GOT3 (cell line): ENCODE results near the gene CORO1C.

Source experiments
- DNase-seq: peaks from one replicate; lab custom pipeline; 2025; ENCODE audit warnings: mixed read lengths; lab: John Stamatoyannopoulos, UW

Gene CORO1C

DNA sequence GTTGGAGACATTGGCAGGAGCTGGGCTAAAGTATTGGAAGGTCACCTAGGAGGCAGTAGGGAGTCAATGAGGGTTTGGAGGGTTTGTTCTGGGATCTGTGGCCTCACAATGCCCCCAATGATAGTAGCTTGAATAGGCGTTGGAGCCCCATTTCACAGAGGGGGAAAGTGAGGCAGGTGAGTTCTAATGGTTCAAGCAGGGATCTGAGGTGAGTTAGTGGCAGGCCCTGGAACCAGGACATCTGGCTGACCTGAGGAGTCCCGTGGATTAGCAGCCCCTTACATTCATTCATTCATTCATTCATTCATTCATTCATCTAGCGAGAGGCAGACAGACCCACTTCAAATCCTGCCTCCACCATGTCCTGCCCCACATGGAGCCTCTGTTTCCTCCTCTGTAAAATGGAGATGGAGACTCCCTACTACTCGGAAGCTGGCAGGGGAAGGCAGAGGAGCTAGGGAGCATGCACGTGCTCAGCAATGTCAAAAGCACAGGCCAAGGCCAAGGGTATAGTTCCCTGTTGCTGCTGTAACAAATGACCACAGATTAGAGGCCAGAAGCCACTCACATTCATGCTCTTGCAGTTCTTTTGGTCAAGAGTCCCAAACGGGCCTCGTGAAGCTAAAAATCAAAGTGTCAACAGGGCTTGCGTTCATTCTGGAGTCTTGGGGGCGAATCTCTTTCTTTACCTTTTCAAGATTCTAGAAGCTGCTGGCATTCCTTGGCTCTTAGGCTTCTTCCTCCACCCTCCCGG lies 131.2 kb downstream of the CORO1C start:
- no peak for DNase-seq

DNA sequence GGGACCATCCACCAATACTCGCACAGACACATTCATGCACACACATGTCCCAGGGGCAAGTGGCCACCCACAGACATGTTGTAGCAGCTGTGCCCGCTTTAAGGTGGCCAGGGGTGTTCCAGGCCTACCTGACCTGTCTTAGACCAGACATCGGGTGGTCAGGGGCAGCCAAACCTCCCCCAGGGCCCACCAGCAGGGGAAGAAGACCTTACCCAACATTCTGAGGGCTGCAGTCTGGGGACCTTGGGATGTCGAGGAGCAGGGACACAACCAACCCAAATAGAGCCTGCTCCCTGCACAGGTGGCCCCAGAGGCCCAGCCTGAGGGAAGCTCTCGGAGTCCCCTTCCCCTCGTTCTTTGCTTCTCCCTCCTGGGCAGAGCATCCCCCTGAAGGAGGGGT lies 131.8 kb downstream of the CORO1C start:
- DNase-seq: no peak

DNA sequence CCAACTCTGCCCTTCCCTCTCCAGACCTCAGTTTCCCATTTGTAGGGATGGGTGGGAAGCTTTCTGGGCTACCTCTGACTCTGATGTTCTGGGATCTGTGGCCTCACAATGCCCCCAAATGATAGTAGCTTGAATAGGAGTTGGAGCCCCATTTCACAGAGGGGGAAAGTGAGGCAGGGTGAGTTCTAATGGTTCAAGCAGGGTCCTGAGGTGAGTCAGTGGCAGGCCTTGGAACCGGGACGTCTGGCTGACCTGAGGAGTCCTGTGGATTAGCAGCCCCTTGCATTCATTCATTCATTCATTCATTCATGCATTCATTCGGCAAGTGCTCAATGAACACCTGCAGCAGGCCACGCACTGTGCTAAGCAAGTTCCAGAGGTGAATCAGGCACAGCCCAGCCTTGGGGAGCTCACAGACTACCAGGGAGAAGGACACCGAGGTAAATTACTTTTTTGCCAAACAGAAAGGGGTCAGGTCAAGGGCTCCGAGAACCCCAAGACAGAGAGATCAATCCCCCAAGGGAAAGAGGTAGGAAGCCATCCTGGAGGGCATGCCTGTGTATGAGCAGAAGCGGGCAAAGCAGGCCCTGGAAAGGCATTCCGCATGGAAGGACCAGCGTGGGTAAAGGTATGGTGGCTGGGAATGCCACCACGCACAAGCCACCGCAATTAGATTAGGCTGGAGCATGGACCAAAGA lies 132.6 kb downstream of the CORO1C start:
- no peak for DNase-seq

DNA sequence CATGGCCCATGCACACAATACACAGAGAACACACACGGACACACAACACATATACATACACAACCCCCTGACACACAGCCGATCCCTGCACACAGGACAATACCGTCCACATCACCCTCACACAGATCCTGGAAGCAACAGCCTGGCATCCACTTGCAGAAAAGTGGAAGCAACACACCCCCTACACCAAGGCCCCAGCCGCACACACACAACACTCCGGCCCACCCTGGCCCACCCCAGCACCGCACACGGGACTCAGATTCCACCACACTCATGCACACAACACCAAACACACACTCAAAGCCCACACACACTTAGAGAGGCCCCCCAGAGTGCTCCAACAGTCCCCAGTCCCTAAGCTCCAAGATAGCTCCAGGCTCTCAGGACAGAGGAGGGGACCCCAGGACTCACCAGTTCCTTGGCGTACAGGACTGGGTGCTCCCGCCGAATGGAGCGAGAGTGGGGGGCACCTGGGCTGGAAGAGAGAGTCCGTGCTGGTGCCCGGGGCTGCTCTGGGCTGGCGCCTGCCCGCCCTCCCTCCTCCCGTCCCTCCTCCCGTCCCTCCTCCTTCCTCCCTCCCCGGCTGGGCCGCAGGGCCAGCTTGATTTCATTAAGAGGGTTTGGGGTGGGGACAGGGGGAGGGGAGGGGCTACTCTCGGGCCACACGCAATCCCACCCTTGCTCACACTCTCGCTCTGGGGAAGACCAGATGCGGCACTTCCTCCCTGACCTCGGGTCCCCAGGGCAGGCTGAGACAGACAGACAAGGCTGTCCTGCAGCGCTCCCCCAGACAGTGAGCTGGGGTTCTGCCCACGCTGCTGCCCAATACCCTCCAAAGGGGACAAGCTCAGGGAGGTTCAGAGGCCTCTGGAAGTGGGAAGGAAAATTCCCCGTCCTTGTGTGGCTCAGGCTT lies 133.5 kb downstream of the CORO1C start, which contains the start of gene TMEM119:
TMEM119 (minus strand) TSS at position 526 of the 913 bp plus-strand sequence. CDS start 5,701 bp downstream, outside the sequence.
- DNase-seq: no peak

GRCh38 chr12:108596854-108597558 lies 134.3 kb downstream of the CORO1C start:
- DNase-seq: no peak

DNA sequence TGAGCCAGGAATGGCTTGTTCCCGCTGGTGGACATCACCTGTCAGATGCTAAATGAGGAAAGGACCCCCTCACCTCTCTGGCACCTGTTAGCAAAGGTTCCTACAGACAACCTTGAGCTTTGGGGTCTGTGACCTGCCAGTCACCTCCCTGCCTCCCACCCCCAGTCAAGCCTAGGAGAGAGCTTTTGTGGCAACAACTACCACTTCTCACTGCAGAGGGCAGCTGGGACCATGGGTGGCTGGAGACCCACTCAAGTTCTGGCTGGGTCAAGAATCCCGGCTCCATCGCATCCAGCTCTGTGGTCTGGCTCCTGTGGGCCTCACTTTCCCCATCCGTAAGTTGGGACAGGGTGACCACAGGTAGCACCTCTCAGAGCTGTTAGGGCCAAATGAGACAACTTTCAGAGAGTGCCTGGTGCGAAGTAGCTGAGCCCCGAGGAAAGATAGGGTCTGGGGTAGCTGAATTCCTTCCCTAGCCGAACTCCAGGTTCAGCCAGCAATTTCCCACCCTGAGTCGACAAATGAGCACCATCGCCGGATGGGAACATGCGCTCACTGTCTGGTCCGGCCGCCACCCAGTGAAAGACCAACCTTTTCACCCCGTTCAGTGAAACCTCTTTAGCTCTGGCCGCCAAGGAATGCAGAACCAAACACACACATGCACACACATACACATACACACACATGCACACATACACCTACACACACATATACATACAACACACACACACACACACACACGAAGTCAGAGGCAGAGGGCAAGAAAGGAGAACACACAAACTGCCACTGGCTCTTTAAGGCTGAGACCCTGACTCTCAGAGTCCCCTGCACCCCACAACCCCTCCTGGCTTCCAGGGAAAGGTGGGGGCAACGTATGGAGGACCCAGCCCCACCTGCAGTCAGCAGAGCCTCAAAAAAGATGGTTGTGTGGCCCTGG lies 135.3 kb downstream of the CORO1C start:
- DNase-seq: no peak
